AG08395 (cell line): Measurements from ENCODE around the gene FAR1.

Experiments used
- DNase-seq: peaks from one replicate; pipeline ENCODE4 v3.0.0; 2012; ENCODE audit warnings: mixed read lengths, low spot score

FAR1 gene

DNA sequence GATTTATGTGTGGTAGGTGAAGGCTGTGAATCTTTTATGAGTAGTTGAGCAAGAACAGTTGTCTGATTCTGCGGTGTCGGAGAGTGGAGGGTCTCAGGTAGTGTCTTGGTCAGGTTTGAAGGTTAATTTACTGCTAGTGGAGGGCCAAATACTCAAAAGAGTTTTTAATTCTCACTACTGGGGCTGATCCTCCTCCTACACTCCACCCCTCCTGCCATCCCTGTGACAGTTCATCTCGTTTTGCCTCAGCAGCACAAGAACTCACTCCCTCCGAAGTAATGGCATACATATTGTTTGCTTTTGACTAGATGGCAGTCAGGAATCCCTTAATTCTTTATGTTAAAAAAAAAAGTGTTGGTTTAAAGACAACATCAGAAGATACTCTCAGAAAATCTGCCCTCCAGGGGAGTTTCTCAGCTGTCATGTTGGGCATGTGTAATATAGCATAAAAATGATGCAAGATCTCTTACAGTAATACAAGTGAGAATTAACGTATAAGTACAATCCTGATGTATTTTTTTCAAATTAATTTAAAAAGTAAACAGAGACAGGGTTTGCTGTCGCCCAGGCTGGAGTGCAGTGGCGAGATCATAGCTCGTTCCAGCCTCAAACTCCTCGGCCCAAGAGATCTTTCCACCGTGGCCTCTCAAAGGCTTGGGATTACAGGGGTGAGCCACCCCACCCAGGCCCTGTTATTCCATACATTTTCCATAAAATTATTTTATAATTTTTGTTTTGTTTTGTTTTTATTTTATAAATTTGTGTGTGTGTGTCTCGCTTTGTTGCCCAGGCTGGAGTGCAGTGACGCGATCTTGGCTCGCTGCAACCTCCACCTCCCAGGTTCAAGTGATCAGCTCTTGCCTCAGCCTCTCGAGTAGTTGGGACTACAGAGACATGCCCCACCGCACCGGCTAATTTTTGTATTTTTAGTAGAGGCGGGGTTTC lies 1.3 kb downstream of the FAR1 start:
- peak; percentile 11 for DNase-seq

DNA sequence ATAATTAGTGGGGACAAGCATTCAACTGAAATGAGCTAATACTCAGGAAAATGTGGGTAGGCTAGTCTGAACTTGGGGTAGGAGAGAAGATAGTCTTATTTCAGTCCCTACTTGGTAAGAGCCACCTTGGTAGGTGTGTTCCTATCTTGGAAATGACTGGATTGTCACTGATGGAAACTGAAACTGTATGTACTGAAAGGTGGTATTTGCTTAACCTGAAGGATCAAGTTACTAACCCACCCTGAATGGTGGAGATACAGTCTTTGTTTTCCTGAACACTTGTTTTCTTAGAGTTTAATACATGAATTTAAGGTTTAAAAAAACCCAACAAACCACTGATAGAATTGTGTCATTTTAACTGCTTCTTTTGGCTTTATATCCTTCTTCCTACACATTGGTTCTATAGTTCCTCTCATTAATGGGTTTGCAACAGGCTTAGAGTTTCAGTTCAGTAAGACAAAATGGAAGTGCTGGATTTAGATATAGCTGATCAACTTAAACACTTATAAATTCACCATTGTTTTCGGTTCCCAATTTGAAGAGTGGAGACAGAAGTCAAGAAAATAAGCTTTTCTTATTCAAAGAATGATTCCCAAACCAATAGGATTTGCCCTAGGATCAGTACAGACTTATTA lies 4.2 kb downstream of the FAR1 start:
- DNase-seq: no peak

GRCh38 chr11:13674799-13675509 lies 6.5 kb downstream of the FAR1 start:
- no peak for DNase-seq

DNA sequence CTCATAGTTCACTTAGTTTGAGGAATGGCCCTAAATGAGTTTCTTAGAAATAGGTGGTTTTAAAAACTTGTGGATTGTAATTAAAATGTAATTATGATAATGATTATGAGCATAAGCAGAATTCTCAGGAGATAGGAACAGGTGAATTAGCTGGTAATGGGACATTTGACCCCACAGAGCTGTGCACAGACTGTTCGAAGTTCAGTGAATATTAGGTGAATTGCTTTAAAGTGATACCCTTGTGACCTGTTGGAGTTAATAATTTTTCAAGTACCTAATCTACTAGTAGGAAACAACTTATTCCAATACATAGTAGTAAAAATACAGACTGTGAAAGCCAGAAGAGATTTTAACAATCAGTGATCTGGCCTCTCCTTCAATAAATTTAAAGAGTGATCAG lies 8.1 kb downstream of the FAR1 start:
- DNase-seq: no peak

GRCh38 chr11:13679768-13680167 lies 11.3 kb downstream of the FAR1 start:
- no peak for DNase-seq

DNA sequence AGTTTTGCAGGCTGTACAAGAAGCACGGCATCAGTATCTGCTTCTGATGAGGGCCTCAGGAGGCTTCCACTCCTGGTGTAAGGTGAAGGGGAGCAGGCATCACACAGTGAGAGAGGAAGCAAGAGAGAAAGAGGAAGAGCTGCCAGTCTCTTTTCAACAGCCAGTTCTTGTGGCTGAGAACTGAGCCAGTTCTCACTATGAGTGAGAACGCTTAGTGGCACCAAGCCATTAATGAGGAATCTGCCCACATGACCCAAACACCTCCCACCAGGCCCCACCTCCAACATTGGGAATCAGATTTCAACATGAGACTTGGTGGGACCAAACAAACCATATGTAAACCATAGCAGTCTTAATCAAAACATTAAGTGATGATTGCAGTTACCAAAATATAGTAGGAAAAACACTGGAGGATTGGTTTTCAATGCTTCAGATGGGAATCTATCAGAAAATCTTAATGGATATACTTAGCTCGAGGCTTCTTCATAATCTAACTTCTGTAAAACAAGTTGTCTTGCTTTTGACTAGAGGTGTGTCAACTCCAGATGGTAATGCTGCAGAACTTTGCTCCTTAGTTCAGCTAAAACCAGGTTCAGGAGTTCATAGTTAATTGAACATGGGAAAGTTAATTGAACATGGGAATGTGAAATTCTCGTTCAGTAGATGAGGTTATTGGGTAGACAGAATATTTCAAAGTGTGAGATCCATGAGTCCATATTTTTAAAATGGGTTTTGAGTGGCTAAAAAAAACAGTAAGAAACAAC lies 12.2 kb downstream of the FAR1 start:
- DNase-seq: no peak

GRCh38 chr11:13681446-13681845 lies 13.0 kb downstream of the FAR1 start:
- DNase-seq: no peak

- DNase-seq: no peak
Observed at GRCh38 chr11:13682212-13682611, 13.7 kb downstream of the FAR1 start.

DNA sequence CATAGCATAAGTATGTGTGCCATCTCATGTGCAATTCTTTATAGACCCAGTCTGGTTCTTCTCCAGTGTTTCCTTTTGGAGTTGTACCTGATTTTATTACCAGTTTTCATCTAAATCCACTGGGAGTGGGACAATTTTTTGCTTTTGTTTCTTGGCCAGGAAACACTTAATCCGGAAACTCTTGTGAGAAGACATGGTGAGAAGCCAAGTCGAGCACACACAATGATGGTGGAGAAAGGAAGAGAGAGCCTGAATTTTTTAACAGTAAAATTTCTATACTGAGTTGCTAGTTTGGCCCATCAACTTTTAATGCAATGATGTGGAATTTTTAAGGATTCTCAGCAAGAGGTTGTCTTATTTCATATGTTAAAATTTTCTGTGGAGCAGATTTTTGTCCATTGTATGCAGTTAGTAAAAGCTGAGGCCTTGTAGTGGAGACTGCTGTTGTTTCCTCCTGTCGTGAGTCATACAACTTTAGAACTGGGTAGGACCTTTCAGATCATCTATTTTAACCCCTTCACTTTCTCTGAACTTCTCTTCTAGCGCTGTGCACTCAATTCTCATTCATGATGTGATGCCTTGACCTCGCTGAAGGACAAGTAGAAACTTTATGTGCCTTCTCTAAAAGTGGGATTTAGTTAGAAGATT lies 17.1 kb downstream of the FAR1 start:
- DNase-seq: no peak

- DNase-seq: no peak
Observed at GRCh38 chr11:13686776-13687175, 18.3 kb downstream of the FAR1 start.

- no peak for DNase-seq
Observed at GRCh38 chr11:13687271-13687670, 18.8 kb downstream of the FAR1 start.

DNA sequence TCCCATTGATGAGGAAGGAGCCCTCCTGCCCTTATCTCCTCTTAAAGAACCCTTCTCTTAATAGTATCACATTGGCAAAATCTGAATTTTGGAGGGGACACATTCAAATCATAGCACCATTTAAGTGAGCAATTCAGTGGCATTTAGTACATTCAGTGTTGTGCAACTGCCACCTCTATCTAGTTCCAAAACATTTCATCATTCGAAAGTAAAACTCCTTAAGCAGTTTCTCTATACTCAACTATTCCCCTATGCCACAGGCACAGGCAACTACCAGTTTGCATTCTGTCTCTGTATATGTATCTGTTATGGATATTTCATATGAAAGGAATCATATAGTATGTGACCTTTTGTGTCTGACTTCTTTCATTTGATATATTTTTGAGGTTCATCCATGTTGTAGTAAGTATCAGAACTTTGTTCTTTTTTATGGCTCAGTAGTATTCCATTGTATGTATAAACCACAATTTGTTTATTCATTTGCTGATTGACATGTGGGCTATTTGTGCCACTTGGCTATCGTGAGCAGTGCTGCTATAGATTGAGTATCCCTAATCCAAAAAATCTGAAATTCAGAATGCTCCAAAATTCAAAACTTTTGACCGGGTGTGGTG lies 22.9 kb downstream of the FAR1 start:
- no peak for DNase-seq

DNA sequence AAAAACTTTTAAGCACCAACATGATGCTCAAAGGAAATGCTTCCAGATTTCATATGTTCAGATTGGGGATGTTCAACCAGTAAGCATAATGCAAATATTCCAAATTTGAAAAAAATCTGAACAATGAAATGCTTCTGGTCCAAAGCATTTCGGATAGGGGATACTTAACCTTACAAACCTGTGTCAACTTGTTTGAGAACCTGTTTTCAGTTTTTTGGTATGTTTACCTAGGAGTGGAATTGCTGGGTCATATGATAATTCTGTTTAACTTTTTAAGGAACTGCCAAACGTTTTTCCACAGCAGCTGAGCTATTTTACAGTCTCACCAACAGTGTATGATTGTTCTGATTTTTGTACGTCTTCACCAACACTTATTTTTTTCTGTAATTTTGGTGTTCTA lies 23.7 kb downstream of the FAR1 start:
- DNase-seq: no peak

DNA sequence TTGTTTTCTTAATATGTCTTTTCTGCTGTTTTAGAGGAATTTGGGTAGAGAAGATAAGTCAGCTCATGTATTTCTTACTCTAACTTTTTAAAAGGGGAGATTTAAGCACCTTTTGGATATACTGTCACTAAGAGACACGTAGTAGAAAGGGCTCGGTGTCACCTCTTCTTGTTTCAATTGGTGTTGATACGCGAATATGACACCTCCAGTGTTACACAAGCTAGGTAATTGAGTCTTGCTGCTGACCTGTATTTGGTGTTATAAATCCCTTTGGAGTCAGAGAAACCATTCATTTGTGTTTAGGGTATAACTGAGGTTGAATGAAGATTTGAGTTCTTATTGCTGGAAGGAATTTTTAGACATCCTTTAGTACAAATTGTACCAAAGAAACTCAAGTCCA lies 25.6 kb downstream of the FAR1 start:
- no peak for DNase-seq

DNA sequence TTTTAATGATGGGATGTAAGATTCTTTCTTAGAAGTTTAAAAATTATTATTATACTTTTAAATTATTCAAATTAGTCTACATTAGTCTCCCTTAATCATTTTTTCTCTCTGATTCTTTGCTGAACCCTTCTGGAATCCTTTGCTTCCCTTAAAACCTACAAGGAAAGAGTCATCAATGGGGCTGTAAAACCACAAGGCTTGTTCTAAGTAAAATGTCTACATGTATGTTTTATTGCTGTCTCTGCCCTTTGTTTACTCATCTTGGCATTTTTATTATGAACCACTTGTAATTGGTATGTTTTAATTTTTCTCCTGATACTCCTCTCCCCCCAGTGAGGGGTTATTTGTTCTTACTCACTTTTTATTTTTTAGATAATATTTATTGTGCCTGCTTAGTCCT lies 27.4 kb downstream of the FAR1 start:
- DNase-seq: no peak

DNA sequence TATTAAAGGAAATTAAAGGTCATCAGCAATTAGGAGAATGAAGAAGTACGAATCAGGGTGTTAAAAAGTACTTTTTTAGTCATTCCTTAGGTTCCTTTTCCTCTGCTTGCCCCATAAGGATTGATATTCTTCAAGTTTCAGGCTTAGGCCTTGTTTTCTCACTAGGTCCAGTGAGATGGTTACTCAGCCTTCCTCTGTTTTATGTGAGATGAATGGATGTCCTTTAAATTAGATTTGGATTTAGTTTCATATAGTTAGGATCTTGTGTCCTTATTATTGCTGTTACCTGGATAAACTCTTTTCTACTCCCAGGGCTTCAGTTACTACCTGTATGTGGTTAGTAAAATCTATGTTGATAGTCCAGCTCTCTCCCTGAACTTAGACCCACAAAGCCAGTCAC lies 29.2 kb downstream of the FAR1 start:
- DNase-seq: no peak

DNA sequence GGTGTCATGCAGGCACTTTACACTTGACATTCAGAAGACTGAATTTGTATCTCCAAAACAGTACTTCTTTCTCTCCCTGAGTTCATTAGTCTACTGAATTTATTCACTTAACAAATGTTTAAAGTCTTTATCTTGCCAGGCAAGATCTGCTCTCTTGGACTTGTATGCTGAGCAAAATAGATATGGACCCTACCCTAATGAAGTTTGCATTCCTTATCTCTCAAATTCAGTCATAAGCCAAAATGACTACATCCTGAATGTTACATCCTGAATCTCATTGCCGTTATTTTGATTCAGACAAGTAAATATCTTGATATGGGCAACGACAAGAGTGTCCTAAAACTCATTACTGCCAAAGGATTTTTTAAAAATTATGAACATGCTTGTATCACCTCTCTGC lies 29.7 kb downstream of the FAR1 start:
- no peak for DNase-seq

GRCh38 chr11:13699041-13699440 lies 30.6 kb downstream of the FAR1 start:
- DNase-seq: no peak

DNA sequence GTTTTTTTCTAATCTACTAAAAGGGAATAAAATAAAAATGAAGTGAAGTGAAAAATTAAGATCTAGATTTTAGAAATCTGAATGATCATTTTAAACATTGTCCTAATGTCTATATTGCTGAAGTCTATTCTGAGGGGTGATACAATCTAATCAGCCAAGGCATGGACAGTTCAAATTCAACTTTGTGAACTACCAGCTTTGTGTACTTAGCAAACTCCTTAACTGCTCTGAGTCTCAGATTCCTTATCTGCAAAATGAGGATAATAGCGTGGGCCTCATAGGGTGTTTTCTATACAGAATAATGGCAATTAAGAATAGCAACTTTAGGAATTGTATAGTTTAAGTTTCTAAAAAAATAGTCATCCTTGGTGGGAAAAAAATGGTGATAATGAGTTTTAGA lies 31.4 kb downstream of the FAR1 start:
- no peak for DNase-seq

- DNase-seq: no peak
Observed at GRCh38 chr11:13701506-13701905, 33.0 kb downstream of the FAR1 start.

DNA sequence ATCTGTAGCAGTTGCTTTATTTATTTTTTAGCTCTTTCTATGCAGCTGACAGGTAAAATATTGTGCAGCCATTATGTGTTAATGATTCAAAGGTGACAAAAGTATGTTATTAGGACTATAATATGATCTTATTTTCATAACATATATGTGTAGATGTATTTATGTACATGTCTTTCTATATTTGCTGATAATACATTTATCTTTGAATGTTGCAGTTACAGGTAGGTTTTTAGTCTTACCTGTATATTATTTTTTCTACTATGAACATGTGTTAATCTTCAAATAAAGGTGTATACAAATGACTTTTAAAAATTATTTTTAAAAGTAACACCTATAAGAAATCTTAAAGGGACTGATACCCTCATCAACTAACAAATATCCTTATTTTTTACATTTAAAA lies 33.6 kb downstream of the FAR1 start:
- no peak for DNase-seq
